ENCODE data around the gene ZNF501.

DNA sequence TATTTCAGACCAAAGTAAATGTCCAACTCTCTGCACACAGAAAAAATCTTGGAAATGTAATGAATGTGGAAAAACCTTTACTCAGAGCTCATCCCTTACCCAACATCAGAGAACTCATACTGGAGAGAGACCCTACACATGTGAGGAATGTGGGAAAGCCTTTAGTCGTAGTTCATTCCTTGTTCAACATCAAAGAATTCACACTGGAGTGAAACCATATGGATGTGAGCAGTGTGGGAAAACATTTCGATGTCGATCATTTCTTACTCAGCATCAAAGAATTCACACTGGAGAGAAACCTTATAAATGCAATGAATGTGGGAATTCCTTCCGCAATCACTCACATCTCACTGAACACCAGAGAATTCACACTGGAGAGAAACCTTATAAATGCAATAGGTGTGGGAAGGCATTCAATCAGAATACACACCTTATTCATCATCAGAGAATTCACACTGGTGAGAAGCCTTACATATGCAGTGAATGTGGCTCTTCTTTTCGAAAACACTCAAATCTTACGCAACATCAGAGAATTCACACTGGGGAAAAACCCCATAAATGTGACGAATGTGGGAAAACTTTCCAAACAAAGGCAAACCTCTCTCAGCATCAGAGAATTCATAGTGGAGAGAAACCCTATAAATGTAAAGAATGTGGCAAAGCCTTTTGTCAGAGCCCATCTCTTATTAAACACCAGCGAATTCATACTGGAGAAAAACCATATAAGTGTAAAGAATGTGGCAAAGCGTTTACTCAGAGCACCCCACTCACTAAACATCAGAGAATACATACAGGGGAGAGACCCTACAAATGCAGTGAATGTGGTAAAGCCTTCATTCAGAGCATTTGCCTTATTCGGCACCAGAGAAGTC, 8.0 kb upstream of the ZNF501 start:
- TF ChIP-seq, protein P1, sequence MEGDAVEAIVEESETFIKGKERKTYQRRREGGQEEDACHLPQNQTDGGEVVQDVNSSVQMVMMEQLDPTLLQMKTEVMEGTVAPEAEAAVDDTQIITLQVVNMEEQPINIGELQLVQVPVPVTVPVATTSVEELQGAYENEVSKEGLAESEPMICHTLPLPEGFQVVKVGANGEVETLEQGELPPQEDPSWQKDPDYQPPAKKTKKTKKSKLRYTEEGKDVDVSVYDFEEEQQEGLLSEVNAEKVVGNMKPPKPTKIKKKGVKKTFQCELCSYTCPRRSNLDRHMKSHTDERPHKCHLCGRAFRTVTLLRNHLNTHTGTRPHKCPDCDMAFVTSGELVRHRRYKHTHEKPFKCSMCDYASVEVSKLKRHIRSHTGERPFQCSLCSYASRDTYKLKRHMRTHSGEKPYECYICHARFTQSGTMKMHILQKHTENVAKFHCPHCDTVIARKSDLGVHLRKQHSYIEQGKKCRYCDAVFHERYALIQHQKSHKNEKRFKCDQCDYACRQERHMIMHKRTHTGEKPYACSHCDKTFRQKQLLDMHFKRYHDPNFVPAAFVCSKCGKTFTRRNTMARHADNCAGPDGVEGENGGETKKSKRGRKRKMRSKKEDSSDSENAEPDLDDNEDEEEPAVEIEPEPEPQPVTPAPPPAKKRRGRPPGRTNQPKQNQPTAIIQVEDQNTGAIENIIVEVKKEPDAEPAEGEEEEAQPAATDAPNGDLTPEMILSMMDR (IDR thresholded peaks at IDR 0.05): no peak
- no peak for TF ChIP-seq POLR2A (IDR thresholded peaks at IDR 0.05)
